Measurements from ENCODE around the gene CPT1A. TPM values are rescaled to one million over a fixed set of nuclear protein-coding genes. Genes with fewer than 3 reads are reported as not detected.

Gene CPT1A
- total RNA-seq, 2 experiments from 2014 or later = 15.3 to 16.1 TPM

- peaks cover 3% of the 10 kb centered on the region for H3K36me3 Mint-ChIP-seq (ENCODE audit: low read depth)
- no peaks in the 10 kb centered on the region for H3K27me3 Mint-ChIP-seq (ENCODE audit: low read depth)
- CTCF ChIA-PET = no interaction called here
- no peak overlapping the region for H3K27ac Mint-ChIP-seq
- H3K4me1 Mint-ChIP-seq (ENCODE audit: low read depth) = no peaks in the 10 kb centered on the region
- no peaks in the 10 kb centered on the region for H3K9me3 Mint-ChIP-seq
- intact Hi-C loops (cut with micrococcal nuclease) = no loop called here
- H3K4me3 Mint-ChIP-seq = no peak overlapping the region
- DNase-seq = no peak
These were observed 36.9 kb downstream of the CPT1A start for GRCh38 chr11:68804786-68805185.

GRCh38 chr11:68803766-68804165, 38.0 kb downstream of the CPT1A start:
- no peak overlapping the region for H3K4me3 Mint-ChIP-seq
- no peaks in the 10 kb centered on the region for H3K4me1 Mint-ChIP-seq (ENCODE audit: low read depth)
- no peak overlapping the region for H3K27ac Mint-ChIP-seq
- H3K36me3 Mint-ChIP-seq (ENCODE audit: low read depth) = peaks cover 3% of the 10 kb centered on the region
- no peak for DNase-seq
- CTCF ChIA-PET = no interaction called here
- H3K9me3 Mint-ChIP-seq = no peaks in the 10 kb centered on the region
- H3K27me3 Mint-ChIP-seq (ENCODE audit: low read depth) = no peaks in the 10 kb centered on the region
- intact Hi-C loops (cut with micrococcal nuclease) = no loop called here

DNA sequence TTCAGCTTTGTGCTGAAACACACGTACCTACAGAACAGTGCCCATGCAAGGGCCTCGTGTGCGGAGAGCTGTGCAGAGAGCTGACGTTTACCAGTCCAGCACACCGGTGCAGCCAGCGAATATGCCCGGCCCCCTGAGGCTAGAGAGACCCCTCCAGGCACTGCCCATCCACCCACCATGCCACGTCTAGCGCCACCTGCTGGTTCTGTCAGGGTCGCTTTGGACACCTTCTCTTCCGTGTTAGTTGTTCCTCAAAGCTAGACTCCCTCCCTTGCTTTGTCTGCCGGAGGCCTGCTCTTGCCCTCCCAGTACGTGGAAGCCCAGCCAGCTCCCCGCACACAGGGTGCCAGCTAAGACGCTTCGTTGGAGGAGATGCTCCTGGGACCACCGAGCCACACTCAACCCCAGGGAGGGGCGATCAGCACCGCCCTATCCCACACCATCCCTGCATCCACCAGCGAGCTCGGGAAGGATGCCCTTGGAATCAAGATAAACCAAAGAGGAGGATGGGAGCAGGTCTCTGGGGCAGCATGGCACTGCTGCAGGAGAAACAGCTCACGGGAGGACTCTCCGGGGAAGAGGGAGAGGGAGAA, 43.4 kb downstream of the CPT1A start:
- intact Hi-C loops (cut with micrococcal nuclease) = loop anchor here (2.0 kb wide), 1 partner anchor 166 kb away; no protein-coding TSS in a partner anchor
- peak; percentile 60 for DNase-seq
- CTCF ChIA-PET = interaction anchor here (0.5 to 2.7 kb wide), 11 partner anchors 10 to 871 kb away, joined by 3 to 15 read pairs (median 4); no protein-coding TSS in a partner anchor

GRCh38 chr11:68796801-68797200, 44.9 kb downstream of the CPT1A start:
- Mint-ChIP-seq H3K27me3 (ENCODE audit: low read depth) (no peaks in the 10 kb centered on the region), H3K9me3 (no peaks in the 10 kb centered on the region), H3K27ac (no peak overlapping the region), H3K36me3 (ENCODE audit: low read depth) (peaks cover 9% of the 10 kb centered on the region), H3K4me1 (ENCODE audit: low read depth) (no peaks in the 10 kb centered on the region), H3K4me3 (no peak overlapping the region)
- intact Hi-C loops (cut with micrococcal nuclease) = no loop called here
- CTCF ChIA-PET = no interaction called here
- DNase-seq = no peak

More for the DNA sequence above, 43.4 kb downstream of the CPT1A start:
- no peak overlapping the region for H3K27ac Mint-ChIP-seq
- peaks cover 10% of the 10 kb centered on the region for H3K36me3 Mint-ChIP-seq (ENCODE audit: low read depth)
- no peaks in the 10 kb centered on the region for H3K9me3 Mint-ChIP-seq
- H3K4me3 Mint-ChIP-seq = no peak overlapping the region
- H3K4me1 Mint-ChIP-seq (ENCODE audit: low read depth) = no peaks in the 10 kb centered on the region
- H3K27me3 Mint-ChIP-seq (ENCODE audit: low read depth) = no peaks in the 10 kb centered on the region

- Mint-ChIP-seq H3K36me3 (ENCODE audit: low read depth) (peaks cover 7% of the 10 kb centered on the region), H3K27me3 (ENCODE audit: low read depth) (no peaks in the 10 kb centered on the region), H3K4me3 (no peak overlapping the region), H3K27ac (no peak overlapping the region), H3K4me1 (ENCODE audit: low read depth) (no peaks in the 10 kb centered on the region), H3K9me3 (no peaks in the 10 kb centered on the region)
- DNase-seq = no peak
- intact Hi-C loops (cut with micrococcal nuclease) = no loop called here
- CTCF ChIA-PET = no interaction called here
These were observed 49.2 kb downstream of the CPT1A start for GRCh38 chr11:68792400-68792966.

DNA sequence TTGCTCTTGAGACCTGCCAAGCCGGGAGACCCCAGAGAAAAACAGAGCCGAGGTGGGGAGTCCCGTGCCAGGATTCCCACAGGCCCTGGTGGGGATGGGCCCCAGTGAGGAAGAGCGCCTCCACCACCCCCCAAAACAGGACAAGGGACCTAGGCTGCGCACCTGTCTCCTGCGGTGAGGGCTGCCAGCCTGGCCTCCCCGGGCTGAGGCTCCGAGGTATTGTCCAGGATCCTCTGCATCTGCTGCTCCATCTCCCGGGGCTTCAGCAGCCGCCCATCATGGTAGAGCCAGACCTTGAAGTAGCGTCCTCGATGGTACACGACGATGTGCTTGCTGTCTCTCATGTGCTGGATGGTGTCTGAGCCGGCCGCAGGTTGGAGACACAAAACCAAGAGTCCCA, 57.1 kb downstream of the CPT1A start:
- intact Hi-C loops (cut with micrococcal nuclease) = no loop called here
- Mint-ChIP-seq H3K4me3 (no peak overlapping the region), H3K27ac (no peak overlapping the region), H3K27me3 (ENCODE audit: low read depth) (no peaks in the 10 kb centered on the region), H3K36me3 (ENCODE audit: low read depth) (peaks cover 3% of the 10 kb centered on the region), H3K4me1 (ENCODE audit: low read depth) (no peaks in the 10 kb centered on the region), H3K9me3 (no peaks in the 10 kb centered on the region)
- no peak for DNase-seq
- CTCF ChIA-PET = no interaction called here

DNA sequence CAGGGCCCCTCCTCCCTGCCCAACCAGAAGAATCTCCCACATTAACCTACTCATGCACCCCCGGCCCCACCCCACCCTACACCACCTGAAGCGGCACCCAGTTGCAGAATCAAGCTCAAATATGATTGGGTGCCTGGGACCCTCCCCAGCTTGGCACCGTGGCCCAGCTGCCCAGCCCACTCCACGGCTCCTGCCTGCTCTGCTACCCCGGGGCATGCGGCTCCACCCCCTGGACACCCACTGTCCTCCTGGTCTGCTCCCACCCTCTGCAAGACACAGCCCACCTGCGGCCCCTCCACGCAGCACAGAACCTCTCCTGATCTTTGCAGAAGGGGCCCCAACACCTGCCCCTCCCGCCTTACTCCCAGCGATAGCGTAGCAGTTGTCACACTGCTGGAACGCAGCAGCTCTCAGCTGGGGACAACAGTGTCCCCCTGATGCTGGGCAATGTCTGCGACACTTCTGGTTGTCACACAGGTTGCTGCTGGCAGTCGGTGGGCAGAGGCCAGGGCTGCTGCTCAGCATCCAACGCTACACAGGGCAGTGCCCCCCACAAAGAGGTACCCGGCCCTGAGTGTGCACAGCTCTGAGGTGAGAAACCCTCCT, 58.4 kb downstream of the CPT1A start:
- H3K36me3 Mint-ChIP-seq (ENCODE audit: low read depth) = peaks cover 3% of the 10 kb centered on the region
- no peaks in the 10 kb centered on the region for H3K9me3 Mint-ChIP-seq
- no peak overlapping the region for H3K27ac Mint-ChIP-seq
- intact Hi-C loops (cut with micrococcal nuclease) = no loop called here
- H3K4me1 Mint-ChIP-seq (ENCODE audit: low read depth) = no peaks in the 10 kb centered on the region
- CTCF ChIA-PET = no interaction called here
- no peaks in the 10 kb centered on the region for H3K27me3 Mint-ChIP-seq (ENCODE audit: low read depth)
- no peak for DNase-seq
- H3K4me3 Mint-ChIP-seq = no peak overlapping the region

GRCh38 chr11:68782711-68783110, 59.0 kb downstream of the CPT1A start:
- H3K36me3 Mint-ChIP-seq (ENCODE audit: low read depth) = peaks cover 2% of the 10 kb centered on the region
- DNase-seq = no peak
- no peaks in the 10 kb centered on the region for H3K9me3 Mint-ChIP-seq
- intact Hi-C loops (cut with micrococcal nuclease) = no loop called here
- no peak overlapping the region for H3K27ac Mint-ChIP-seq
- no peaks in the 10 kb centered on the region for H3K27me3 Mint-ChIP-seq (ENCODE audit: low read depth)
- CTCF ChIA-PET = no interaction called here
- no peaks in the 10 kb centered on the region for H3K4me1 Mint-ChIP-seq (ENCODE audit: low read depth)
- H3K4me3 Mint-ChIP-seq = no peak overlapping the region

DNA sequence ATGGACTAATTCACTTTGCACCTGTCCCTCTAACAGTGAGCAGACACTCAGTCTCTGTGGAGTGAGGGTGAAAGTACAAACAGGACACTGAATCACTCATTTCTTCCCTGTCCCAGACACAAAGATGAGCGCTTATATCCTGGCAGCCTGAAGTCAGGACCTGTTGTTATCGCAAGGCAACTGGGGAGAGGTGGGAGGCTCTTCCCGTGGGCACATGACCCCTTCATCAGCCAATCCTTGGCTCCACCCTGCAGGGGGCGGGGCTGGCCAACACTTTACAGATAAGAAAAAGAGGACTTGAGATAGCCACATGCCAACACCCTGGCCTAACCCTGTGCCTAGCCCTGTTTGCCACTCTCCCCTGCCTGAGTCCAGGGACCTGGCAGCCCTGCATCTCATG, 60.9 kb downstream of the CPT1A start:
- CTCF ChIA-PET = no interaction called here
- no peak overlapping the region for H3K27ac Mint-ChIP-seq
- DNase-seq = no peak

GRCh38 chr11:68778205-68778604, 63.5 kb downstream of the CPT1A start:
- Mint-ChIP-seq H3K4me3 (no peak overlapping the region), H3K27ac (no peak overlapping the region), H3K4me1 (ENCODE audit: low read depth) (no peaks in the 10 kb centered on the region), H3K9me3 (no peaks in the 10 kb centered on the region), H3K36me3 (ENCODE audit: low read depth) (peaks cover 11% of the 10 kb centered on the region), H3K27me3 (ENCODE audit: low read depth) (no peaks in the 10 kb centered on the region)
- CTCF ChIA-PET = no interaction called here
- intact Hi-C loops (cut with micrococcal nuclease) = no loop called here
- no peak for DNase-seq

More for the DNA sequence above, 60.9 kb downstream of the CPT1A start:
- Mint-ChIP-seq H3K4me3 (no peak overlapping the region), H3K9me3 (no peaks in the 10 kb centered on the region), H3K4me1 (ENCODE audit: low read depth) (no peaks in the 10 kb centered on the region), H3K27me3 (ENCODE audit: low read depth) (no peaks in the 10 kb centered on the region), H3K36me3 (ENCODE audit: low read depth) (peaks cover 4% of the 10 kb centered on the region)
- intact Hi-C loops (cut with micrococcal nuclease) = no loop called here

DNA sequence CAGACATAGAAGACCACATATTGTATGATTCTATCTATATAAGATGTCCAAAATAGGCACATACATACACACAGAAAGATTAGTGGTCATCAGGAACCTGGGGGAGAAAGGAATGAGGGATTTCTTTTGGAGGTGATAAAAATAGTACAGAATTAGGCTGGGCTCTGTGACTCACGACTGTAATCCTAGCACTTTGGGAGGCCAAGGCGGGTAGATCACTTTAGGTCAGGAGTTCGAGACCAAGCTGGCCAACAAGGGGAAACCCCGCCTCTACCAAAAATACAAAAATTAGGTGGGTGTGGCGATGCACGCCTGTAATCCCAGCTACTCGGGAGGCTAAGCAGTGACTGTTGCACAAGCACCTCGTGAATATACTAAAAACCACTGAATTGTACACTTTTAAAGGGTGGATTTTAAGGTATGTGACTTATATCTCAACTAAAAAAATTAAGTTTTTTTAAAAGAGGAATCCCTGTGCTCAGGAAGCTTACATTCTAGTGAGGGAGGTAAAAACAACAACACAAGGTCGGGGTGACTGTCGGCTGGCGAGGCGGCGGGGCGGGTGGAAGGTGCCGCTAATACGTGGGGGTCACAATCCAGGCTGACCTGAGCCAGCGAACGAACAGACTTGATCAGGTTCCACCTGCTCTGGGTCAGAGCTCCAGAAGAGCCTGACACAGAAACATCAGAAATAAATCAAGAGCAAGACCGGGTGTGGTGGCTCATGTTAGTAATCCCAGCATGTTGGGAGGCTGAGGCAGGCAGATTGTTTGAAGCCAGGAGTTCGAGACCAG, 65.1 kb downstream of the CPT1A start:
- Mint-ChIP-seq H3K4me1 (ENCODE audit: low read depth) (no peaks in the 10 kb centered on the region), H3K4me3 (no peak overlapping the region), H3K27me3 (ENCODE audit: low read depth) (no peaks in the 10 kb centered on the region), H3K9me3 (no peaks in the 10 kb centered on the region), H3K27ac (no peak overlapping the region), H3K36me3 (ENCODE audit: low read depth) (peaks cover 12% of the 10 kb centered on the region)
- CTCF ChIA-PET = no interaction called here
- DNase-seq = no peak
- intact Hi-C loops (cut with micrococcal nuclease) = no loop called here

- H3K9me3 Mint-ChIP-seq = no peaks in the 10 kb centered on the region
- H3K27ac Mint-ChIP-seq = no peak overlapping the region
- H3K27me3 Mint-ChIP-seq (ENCODE audit: low read depth) = no peaks in the 10 kb centered on the region
- H3K4me1 Mint-ChIP-seq (ENCODE audit: low read depth) = no peaks in the 10 kb centered on the region
- H3K36me3 Mint-ChIP-seq (ENCODE audit: low read depth) = peaks cover 11% of the 10 kb centered on the region
- H3K4me3 Mint-ChIP-seq = no peak overlapping the region
- DNase-seq = no peak
- intact Hi-C loops (cut with micrococcal nuclease) = no loop called here
- CTCF ChIA-PET = no interaction called here
These were observed 65.7 kb downstream of the CPT1A start for GRCh38 chr11:68775951-68776388.
